HCT116 (cell line): ENCODE measurements around the gene ZNF320.

Experiments
- EGR1 ChIP-seq: IDR thresholded peaks from 2 replicates; pipeline ENCODE4 v1.6.1; 2012; ENCODE audit warnings: low read depth
- ELF1 ChIP-seq: IDR thresholded peaks from 2 replicates; pipeline ENCODE4 v1.6.1; 2012; ENCODE audit warnings: low read depth, borderline replicate concordance
- POLR2AphosphoS5 ChIP-seq: IDR thresholded peaks from 2 replicates; pipeline ENCODE4 v1.6.1; 2011; ENCODE audit warnings: mild to moderate bottlenecking, low read depth, low read length, moderate library complexity
- RAD21 ChIP-seq: IDR thresholded peaks from 2 replicates; pipeline ENCODE4 v1.6.1; 2012; ENCODE audit warnings: low read depth, mild to moderate bottlenecking
- ZNF274 ChIP-seq: fragments of 200-500 bp; sonication (Bioruptor generic); IDR thresholded peaks from 2 replicates; pipeline ENCODE4 v1.6.1; 2014; ENCODE audit warnings: mild to moderate bottlenecking, low read depth, low read length, inconsistent platforms
- TF ChIP-seq, protein P1 (sequence below), 3 experiments: fragments of 200-600 bp in 1 of 3; sonication (generic) in 1 of 3; IDR thresholded peaks in 2 of 3; conservative IDR thresholded peaks in 1 of 3; 2 replicates each; pipeline ENCODE4 v1.5.1; 2012 to 2017; ENCODE audit warnings: low read depth in 2 of 3, low read length in 2 of 3, antibody characterized with exemption in 1 of 3, borderline replicate concordance in 1 of 3, control low read depth in 1 of 3, mild to moderate bottlenecking in 1 of 3, mixed read lengths in 1 of 3, mixed run types in 1 of 3, moderate library complexity in 1 of 3; ENCODE audit not compliant: insufficient read depth in 1 of 3

DNA sequence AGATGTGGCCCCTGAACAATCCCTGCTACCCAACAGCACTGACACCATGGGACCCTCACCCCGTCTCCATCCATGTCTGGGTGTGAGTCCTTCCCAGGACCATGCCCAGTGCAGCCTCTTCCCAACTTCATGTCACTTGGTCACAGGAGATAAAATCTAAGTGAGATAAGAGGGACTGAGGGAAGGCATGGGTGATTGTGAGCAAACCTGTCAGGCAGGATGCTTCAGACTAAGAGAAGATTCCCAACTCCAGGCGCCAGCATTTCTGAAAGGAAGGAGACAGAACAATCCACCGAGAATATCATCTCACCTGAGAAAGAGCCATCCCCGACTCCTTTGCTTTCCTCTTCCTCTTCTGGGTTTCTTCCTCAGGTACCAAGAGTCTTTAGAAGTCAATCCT lies 7.5 kb downstream of the ZNF320 start:
- TF ChIP-seq, protein P1, sequence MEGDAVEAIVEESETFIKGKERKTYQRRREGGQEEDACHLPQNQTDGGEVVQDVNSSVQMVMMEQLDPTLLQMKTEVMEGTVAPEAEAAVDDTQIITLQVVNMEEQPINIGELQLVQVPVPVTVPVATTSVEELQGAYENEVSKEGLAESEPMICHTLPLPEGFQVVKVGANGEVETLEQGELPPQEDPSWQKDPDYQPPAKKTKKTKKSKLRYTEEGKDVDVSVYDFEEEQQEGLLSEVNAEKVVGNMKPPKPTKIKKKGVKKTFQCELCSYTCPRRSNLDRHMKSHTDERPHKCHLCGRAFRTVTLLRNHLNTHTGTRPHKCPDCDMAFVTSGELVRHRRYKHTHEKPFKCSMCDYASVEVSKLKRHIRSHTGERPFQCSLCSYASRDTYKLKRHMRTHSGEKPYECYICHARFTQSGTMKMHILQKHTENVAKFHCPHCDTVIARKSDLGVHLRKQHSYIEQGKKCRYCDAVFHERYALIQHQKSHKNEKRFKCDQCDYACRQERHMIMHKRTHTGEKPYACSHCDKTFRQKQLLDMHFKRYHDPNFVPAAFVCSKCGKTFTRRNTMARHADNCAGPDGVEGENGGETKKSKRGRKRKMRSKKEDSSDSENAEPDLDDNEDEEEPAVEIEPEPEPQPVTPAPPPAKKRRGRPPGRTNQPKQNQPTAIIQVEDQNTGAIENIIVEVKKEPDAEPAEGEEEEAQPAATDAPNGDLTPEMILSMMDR (IDR thresholded peaks at IDR 0.05 in 2 of 3, conservative IDR thresholded peaks at IDR 0.05 in 1 of 3; ENCODE audit: borderline replicate concordance in 1 of 3, insufficient read depth in 1 of 3, low read depth in 2 of 3, low read length in 2 of 3), result no peak
- TF ChIP-seq ELF1 (no peak), ZNF274 (no peak), EGR1 (no peak), POLR2AphosphoS5 (no peak), RAD21 (no peak)
